LNCaP clone FGC (cell line): ENCODE data around the gene DPEP2NB.

ENCODE experiments used
- DNase-seq: peaks from one replicate; pipeline ENCODE4 v3.0.0-alpha.2; 2011; ENCODE audit warnings: low read depth
- H3K4me3 ChIP-seq: 2 replicates; pipeline ENCODE4 v1.5.1; 2011; ENCODE audit warnings: mild to moderate bottlenecking, low read depth, low read length, control low read depth
- CTCF ChIP-seq: IDR thresholded peaks from 2 replicates; pipeline ENCODE4 v1.5.1; 2012; ENCODE audit warnings: mild to moderate bottlenecking; ENCODE audit not compliant: control insufficient read depth, insufficient read depth; ENCODE audit errors: extremely low read depth

The DPEP2NB gene

GRCh38 chr16:67992661-67993206 is 23.0 kb downstream of the DPEP2NB start:
- H3K4me3 ChIP-seq, result no peak overlapping the region
- no peak for DNase-seq
- no peak for TF ChIP-seq CTCF

- no peak for TF ChIP-seq CTCF
- no peak overlapping the region for H3K4me3 ChIP-seq
- no peak for DNase-seq
Measured at GRCh38 chr16:67990018-67990386, 25.7 kb downstream of the DPEP2NB start.

GRCh38 chr16:67989322-67990017 is 26.2 kb downstream of the DPEP2NB start:
- TF ChIP-seq CTCF, result no peak
- DNase-seq, result no peak

GRCh38 chr16:67988675-67989074 is 27.0 kb downstream of the DPEP2NB start:
- no peak for DNase-seq
- TF ChIP-seq CTCF, result no peak
- no peak overlapping the region for H3K4me3 ChIP-seq

More at GRCh38 chr16:67989322-67990017, 26.2 kb downstream of the DPEP2NB start:
- no peak overlapping the region for H3K4me3 ChIP-seq

GRCh38 chr16:67987460-67988160 is 28.1 kb downstream of the DPEP2NB start:
- TF ChIP-seq CTCF, result no peak
- DNase-seq, result no peak
- no peak overlapping the region for H3K4me3 ChIP-seq

GRCh38 chr16:67986949-67987348 is 28.8 kb downstream of the DPEP2NB start:
- TF ChIP-seq CTCF, result no peak
- H3K4me3 ChIP-seq, result no peak overlapping the region
- no peak for DNase-seq
